HCT116 (cell line): ENCODE measurements around the gene CNTN4. TPM values are rescaled to one million over a fixed set of nuclear protein-coding genes. Genes with fewer than 3 reads are reported as not detected.

ENCODE experiments used
- ATAC-seq: fragments of 200-7000 bp; cut with Tn5 transposase; 2 replicates; pipeline ENCODE4 v1.9.1; 2020; ENCODE audit warnings: mild to moderate bottlenecking, moderate library complexity
- BruUV-seq: library from RNA; stranded (reverse); fragments of 400-500 nt; replicated peaks from 2 replicates; lab custom pipeline; 2021; lab: Mats Ljungman, UMichigan
- CTCF ChIA-PET: fragments of 300-600 bp; sonication (Branson Sonifier 250); formaldehyde crosslinking; loops from one replicate; lab custom pipeline; 2021; ENCODE audit warnings: antibody characterized with exemption; lab: Charles Lee
- POLR2A ChIA-PET: fragments of 300-600, 350-600 bp; sonication (Branson Sonifier 250); formaldehyde crosslinking; loops from one replicate; lab custom pipeline; 2021; ENCODE audit warnings: antibody characterized with exemption; lab: Charles Lee
- RAD21 ChIA-PET, 2 experiments: fragments of 300-600 bp; sonication (Branson Sonifier 250); formaldehyde crosslinking; loops; one replicate each; lab custom pipeline; 2023; ENCODE audit warnings: low total read pairs in 2 of 2; ENCODE audit not compliant: uncharacterized antibody in 2 of 2, unreplicated experiment in 2 of 2, low non-redundant PET in 1 of 2; lab: Charles Lee
- DNase-seq: peaks from one replicate; pipeline ENCODE4 v3.0.0-alpha.2; 2010; ENCODE audit warnings: low read depth, low spot score
- H2AFZ ChIP-seq: fragments of 200-600 bp; shearing (Covaris generic), sonication (generic); 2 replicates; pipeline ENCODE4 v1.6.1; 2017; ENCODE audit warnings: low read depth, mixed run types, mixed read lengths, antibody characterized with exemption, low read length; ENCODE audit not compliant: poor library complexity, severe bottlenecking
- H3K27ac ChIP-seq: 2 replicates; pipeline ENCODE4 v1.5.1; 2012; ENCODE audit warnings: low read depth, low read length
- H3K27me3 ChIP-seq: fragments of 200-600 bp; sonication (generic); 2 replicates; pipeline ENCODE4 v1.6.1; 2016; ENCODE audit warnings: mixed run types, low read length, mixed read lengths; ENCODE audit not compliant: insufficient read depth
- H3K36me3 ChIP-seq, 2 experiments: fragments of 200-500 bp in 1 of 2; fragments of 200-600 bp in 1 of 2; sonication (Bioruptor generic) in 1 of 2; sonication (generic) in 1 of 2; 2 replicates each; pipeline versions ENCODE4 v1.5.1 to v1.6.1; 2014 to 2016; ENCODE audit warnings: low read length in 2 of 2, inconsistent platforms in 1 of 2, mixed read lengths in 1 of 2, mixed run types in 1 of 2; ENCODE audit not compliant: insufficient read depth in 2 of 2, control insufficient read depth in 1 of 2
- H3K4me1 ChIP-seq, 2 experiments: fragments of 200-600 bp in 1 of 2; sonication (generic) in 1 of 2; 2 replicates each; pipeline versions ENCODE4 v1.5.1 to v1.6.1; 2012 to 2017; ENCODE audit warnings: low read length in 2 of 2, inconsistent platforms in 1 of 2, mild to moderate bottlenecking in 1 of 2, mixed read lengths in 1 of 2, mixed run types in 1 of 2, moderate library complexity in 1 of 2; ENCODE audit not compliant: insufficient read depth in 2 of 2, control insufficient read depth in 1 of 2
- H3K4me2 ChIP-seq: fragments of 200-600 bp; sonication (generic); 2 replicates; pipeline ENCODE4 v1.6.1; 2017; ENCODE audit warnings: mixed run types, low read length, mixed read lengths
- H3K4me3 ChIP-seq, 2 experiments: fragments of 200-600 bp in 1 of 2; sonication (generic) in 1 of 2; replicated peaks in 1 of 2; 2 replicates each; pipeline ENCODE4 v1.5.1; 2011 to 2016; ENCODE audit warnings: low read length in 2 of 2, control low read depth in 1 of 2, low read depth in 1 of 2, mild to moderate bottlenecking in 1 of 2, mixed read lengths in 1 of 2, mixed run types in 1 of 2
- H3K79me2 ChIP-seq: fragments of 200-600 bp; sonication (generic); 2 replicates; pipeline ENCODE4 v1.6.1; 2017; ENCODE audit warnings: mild to moderate bottlenecking, mixed run types, low read length, moderate library complexity, mixed read lengths; ENCODE audit not compliant: insufficient read depth
- H3K9ac ChIP-seq: fragments of 200-600 bp; sonication (generic); 2 replicates; pipeline ENCODE4 v1.6.1; 2016; ENCODE audit warnings: low read length, mixed read lengths
- H3K9me2 ChIP-seq: fragments of 200-600 bp; sonication (generic), shearing (Covaris generic); 2 replicates; pipeline ENCODE4 v1.6.1; 2017; ENCODE audit warnings: mixed run types, mild to moderate bottlenecking, moderate library complexity; ENCODE audit not compliant: insufficient read depth
- H3K9me3 ChIP-seq, 2 experiments: fragments of 200-500 bp in 1 of 2; fragments of 200-600 bp in 1 of 2; sonication (Bioruptor generic) in 1 of 2; sonication (generic) in 1 of 2; 2 replicates each; pipeline ENCODE4 v1.6.1; 2014 to 2017; ENCODE audit warnings: low read length in 2 of 2, mixed read lengths in 2 of 2, inconsistent platforms in 1 of 2, low read depth in 1 of 2, mild to moderate bottlenecking in 1 of 2, mixed run types in 1 of 2, moderate library complexity in 1 of 2; ENCODE audit not compliant: control insufficient read depth in 1 of 2, insufficient read depth in 1 of 2
- H4K20me1 ChIP-seq: fragments of 200-600 bp; sonication (generic), shearing (Covaris generic); 2 replicates; pipeline ENCODE4 v1.6.1; 2017; ENCODE audit warnings: mixed run types, mild to moderate bottlenecking, moderate library complexity; ENCODE audit not compliant: insufficient read depth
- CEBPB ChIP-seq: IDR thresholded peaks from 2 replicates; pipeline ENCODE4 v1.6.1; 2012; ENCODE audit warnings: low read depth
- ELF1 ChIP-seq: IDR thresholded peaks from 2 replicates; pipeline ENCODE4 v1.6.1; 2012; ENCODE audit warnings: low read depth, borderline replicate concordance
- EZH2 ChIP-seq: fragments of 200-600 bp; sonication (generic); IDR thresholded peaks from 2 replicates; pipeline ENCODE4 v1.6.1; 2017; ENCODE audit warnings: antibody characterized with exemption, mixed run types
- FOSL1 ChIP-seq: IDR thresholded peaks from 2 replicates; pipeline ENCODE4 v1.6.1; 2012; ENCODE audit warnings: low read depth
- POLR2A ChIP-seq: IDR thresholded peaks from 2 replicates; pipeline ENCODE4 v1.7.0; 2011; ENCODE audit warnings: borderline replicate concordance; ENCODE audit not compliant: insufficient read depth, insufficient read length; ENCODE audit errors: extremely low read depth
- POLR2AphosphoS5 ChIP-seq: IDR thresholded peaks from 2 replicates; pipeline ENCODE4 v1.6.1; 2011; ENCODE audit warnings: mild to moderate bottlenecking, low read depth, low read length, moderate library complexity
- RAD21 ChIP-seq: IDR thresholded peaks from 2 replicates; pipeline ENCODE4 v1.6.1; 2012; ENCODE audit warnings: low read depth, mild to moderate bottlenecking
- SIN3A ChIP-seq: IDR thresholded peaks from 2 replicates; pipeline ENCODE4 v1.6.1; 2012; ENCODE audit warnings: low read depth
- TCF7L2 ChIP-seq: IDR thresholded peaks from 2 replicates; pipeline ENCODE4 v1.7.0; 2011; ENCODE audit warnings: borderline replicate concordance, inconsistent platforms; ENCODE audit not compliant: insufficient read depth, insufficient read length; ENCODE audit errors: extremely low read depth
- intact Hi-C: fragments of 100-400 bp; cut with micrococcal nuclease; formaldehyde crosslinking; loops from 2 replicates; pipeline ENCODE4 v1.10.0; 2022
- total RNA-seq: library from RNA; stranded (reverse); gene quantifications from one replicate; pipeline ENCODE4 v1.2.1, GENCODE V29; 2021; ENCODE audit not compliant: unreplicated experiment
- TF ChIP-seq, protein P1 (sequence below): IDR thresholded peaks from 2 replicates; pipeline ENCODE4 v1.6.1; 2012; ENCODE audit warnings: low read depth

CNTN4 gene
- total RNA-seq, 1 experiment from 2014 or later = not detected

DNA sequence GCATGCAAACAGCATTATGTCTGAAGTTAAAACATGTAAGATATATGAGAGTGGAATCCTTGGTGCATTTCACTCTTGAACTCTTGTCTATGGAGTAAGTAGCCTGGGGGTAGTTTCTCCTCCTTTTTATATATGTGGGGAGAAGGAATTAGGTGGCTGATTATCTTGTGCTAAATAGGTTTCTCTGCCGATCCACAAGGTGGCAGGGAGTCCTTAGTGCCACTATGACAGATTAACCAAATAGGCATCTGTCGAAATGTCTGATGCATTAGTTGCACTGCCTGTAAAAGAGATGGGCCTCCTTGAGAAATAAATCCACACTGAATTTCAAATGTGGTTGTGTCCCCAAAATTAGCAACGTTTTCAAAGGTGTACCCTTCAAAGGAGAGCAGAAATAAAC lies 170.1 kb downstream of the CNTN4 start:
- no peaks in the 10 kb centered on the region for H3K4me1 ChIP-seq
- intact Hi-C loops = no loop called here
- POLR2A ChIA-PET = no interaction called here
- no peak overlapping the region for H3K9ac ChIP-seq
- no peak for ATAC-seq
- H3K36me3 ChIP-seq = no peaks in the 10 kb centered on the region
- TF ChIP-seq EZH2 = no peak
- TF ChIP-seq ELF1 = no peak
- TF ChIP-seq TCF7L2 = no peak
- TF ChIP-seq SIN3A = no peak
- TF ChIP-seq RAD21 = no peak
- no peak for TF ChIP-seq POLR2AphosphoS5
- no peak for TF ChIP-seq CEBPB
- TF ChIP-seq, all 23 proteins: peak for 0
- H3K9me3 ChIP-seq = peaks cover 9 to 21% of the 10 kb centered on the region in 2 experiments; a peak in 2 of 4 replicates
- H3K4me2 ChIP-seq = no peak overlapping the region
- H3K4me3 ChIP-seq = no peak overlapping the region
- no peaks in the 10 kb centered on the region for H3K9me2 ChIP-seq
- CTCF ChIA-PET = no interaction called here
- no peaks in the 10 kb centered on the region for H3K27me3 ChIP-seq
- RAD21 ChIA-PET = no interaction called here
- no peak overlapping the region for H2AFZ ChIP-seq
- BruUV-seq = no TSS peak
- H3K27ac ChIP-seq = no peak overlapping the region
- H4K20me1 ChIP-seq = no peaks in the 10 kb centered on the region
- H3K79me2 ChIP-seq = no peaks in the 10 kb centered on the region
- DNase-seq = no peak

DNA sequence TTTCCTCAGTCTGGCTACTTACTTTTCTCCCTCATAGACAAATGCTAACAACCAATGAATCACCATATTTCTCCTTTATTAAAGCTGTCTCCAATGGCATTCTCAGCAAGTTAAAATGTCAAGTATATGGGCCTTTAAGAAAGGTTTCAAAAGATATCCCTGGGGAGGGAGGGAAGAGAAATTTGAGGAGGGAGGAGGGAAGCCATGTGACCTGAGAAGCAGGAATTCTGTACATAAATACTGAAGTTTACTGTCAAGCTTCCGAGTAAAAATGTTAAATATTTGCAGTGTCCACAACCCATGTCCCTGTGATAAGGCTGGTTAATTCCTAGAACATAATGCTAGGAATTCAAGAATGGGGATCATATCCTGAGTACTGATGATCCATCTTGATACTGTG lies 175.9 kb downstream of the CNTN4 start:
- no peaks in the 10 kb centered on the region for H3K79me2 ChIP-seq
- TF ChIP-seq FOSL1 (no peak), TCF7L2 (no peak), POLR2A (no peak), EZH2 (no peak)
- TF ChIP-seq, protein P1, sequence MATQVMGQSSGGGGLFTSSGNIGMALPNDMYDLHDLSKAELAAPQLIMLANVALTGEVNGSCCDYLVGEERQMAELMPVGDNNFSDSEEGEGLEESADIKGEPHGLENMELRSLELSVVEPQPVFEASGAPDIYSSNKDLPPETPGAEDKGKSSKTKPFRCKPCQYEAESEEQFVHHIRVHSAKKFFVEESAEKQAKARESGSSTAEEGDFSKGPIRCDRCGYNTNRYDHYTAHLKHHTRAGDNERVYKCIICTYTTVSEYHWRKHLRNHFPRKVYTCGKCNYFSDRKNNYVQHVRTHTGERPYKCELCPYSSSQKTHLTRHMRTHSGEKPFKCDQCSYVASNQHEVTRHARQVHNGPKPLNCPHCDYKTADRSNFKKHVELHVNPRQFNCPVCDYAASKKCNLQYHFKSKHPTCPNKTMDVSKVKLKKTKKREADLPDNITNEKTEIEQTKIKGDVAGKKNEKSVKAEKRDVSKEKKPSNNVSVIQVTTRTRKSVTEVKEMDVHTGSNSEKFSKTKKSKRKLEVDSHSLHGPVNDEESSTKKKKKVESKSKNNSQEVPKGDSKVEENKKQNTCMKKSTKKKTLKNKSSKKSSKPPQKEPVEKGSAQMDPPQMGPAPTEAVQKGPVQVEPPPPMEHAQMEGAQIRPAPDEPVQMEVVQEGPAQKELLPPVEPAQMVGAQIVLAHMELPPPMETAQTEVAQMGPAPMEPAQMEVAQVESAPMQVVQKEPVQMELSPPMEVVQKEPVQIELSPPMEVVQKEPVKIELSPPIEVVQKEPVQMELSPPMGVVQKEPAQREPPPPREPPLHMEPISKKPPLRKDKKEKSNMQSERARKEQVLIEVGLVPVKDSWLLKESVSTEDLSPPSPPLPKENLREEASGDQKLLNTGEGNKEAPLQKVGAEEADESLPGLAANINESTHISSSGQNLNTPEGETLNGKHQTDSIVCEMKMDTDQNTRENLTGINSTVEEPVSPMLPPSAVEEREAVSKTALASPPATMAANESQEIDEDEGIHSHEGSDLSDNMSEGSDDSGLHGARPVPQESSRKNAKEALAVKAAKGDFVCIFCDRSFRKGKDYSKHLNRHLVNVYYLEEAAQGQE = no peak
- H3K9me3 ChIP-seq = peaks cover 4 to 20% of the 10 kb centered on the region in 2 experiments; a peak in 2 of 4 replicates
- POLR2A ChIA-PET = no interaction called here
- DNase-seq (no peak), ATAC-seq (no peak)
- BruUV-seq = no TSS peak
- intact Hi-C loops = no loop called here
- no peaks in the 10 kb centered on the region for H3K9me2 ChIP-seq
- CTCF ChIA-PET = no interaction called here
- no peaks in the 10 kb centered on the region for H4K20me1 ChIP-seq
- no peaks in the 10 kb centered on the region for H3K36me3 ChIP-seq
- no peak overlapping the region for H3K4me3 ChIP-seq
- no peaks in the 10 kb centered on the region for H3K27me3 ChIP-seq
- H3K9ac ChIP-seq = no peak overlapping the region
- H3K4me2 ChIP-seq = no peak overlapping the region
- H3K27ac ChIP-seq = no peak overlapping the region
- RAD21 ChIA-PET = no interaction called here
- H3K4me1 ChIP-seq = no peaks in the 10 kb centered on the region
- no peak overlapping the region for H2AFZ ChIP-seq
